GM18951 (cell line): ENCODE measurements around the gene DLG4.
"Not testable (repeated sequence)": the region's sequence is repeated elsewhere in the genome, so short reads cannot be mapped to it uniquely, and the experiment has no call there.

Experiments
- POLR2A ChIP-seq: IDR thresholded peaks from 4 replicates; pipeline ENCODE4 v1.6.1; 2011; ENCODE audit warnings: mild to moderate bottlenecking; ENCODE audit not compliant: insufficient read length, insufficient read depth; ENCODE audit errors: extremely low read depth
- in situ Hi-C: fragments of 300-500 bp; cut with MboI; formaldehyde crosslinking; loops from one replicate; pipeline ENCODE4 v1.12.0; 2022; ENCODE audit warnings: low sequenced_read_pairs, mixed read lengths, inconsistent platforms; ENCODE audit not compliant: unreplicated experiment

Gene DLG4

GRCh38 chr17:7173687-7174602 is 45.7 kb downstream of the DLG4 start:
- TF ChIP-seq POLR2A = no peak
- in situ Hi-C loops = no loop called here

- in situ Hi-C loops = not testable (repeated sequence)
Measured at GRCh38 chr17:7172522-7173191, 47.0 kb downstream of the DLG4 start.

- in situ Hi-C loops = not testable (repeated sequence)
Measured at GRCh38 chr17:7169565-7169908, 50.1 kb downstream of the DLG4 start.

DNA sequence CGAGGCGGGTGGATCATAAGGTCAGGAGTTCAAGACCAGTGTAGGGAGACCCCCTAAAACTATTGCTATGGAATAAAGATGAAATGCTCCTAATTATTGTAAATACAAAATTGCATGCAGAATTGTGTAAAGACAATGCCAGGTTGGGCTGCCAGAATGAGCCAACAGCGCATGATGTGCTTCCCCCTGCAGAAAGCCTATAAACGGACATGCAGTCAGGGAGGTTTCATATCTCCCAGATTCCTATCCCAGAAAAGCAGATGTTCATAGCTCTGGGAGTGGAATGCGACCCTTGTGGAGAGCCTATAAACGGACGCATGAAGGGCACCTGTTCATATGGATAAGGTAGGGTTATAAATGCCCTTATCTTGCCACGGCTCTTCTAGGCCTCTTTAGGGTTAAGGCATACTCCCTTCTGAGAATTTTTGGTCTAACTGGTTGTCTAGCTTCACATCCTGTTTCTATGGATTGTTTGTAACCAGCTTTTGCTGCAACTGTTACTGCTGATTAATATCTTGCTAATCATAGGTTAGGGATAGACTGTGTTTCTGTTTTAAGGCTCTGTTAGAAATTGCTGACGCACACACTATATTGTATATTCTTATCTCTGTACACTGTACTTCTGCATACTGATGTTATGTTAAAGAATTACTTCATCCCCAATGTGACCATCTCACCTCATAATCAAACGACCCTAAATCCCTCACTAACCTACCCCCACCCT is 50.6 kb downstream of the DLG4 start:
- in situ Hi-C loops = not testable (repeated sequence)

GRCh38 chr17:7167832-7168231 is 51.8 kb downstream of the DLG4 start:
- no peak for TF ChIP-seq POLR2A
- in situ Hi-C loops = no loop called here

GRCh38 chr17:7166873-7167272 is 52.8 kb downstream of the DLG4 start:
- in situ Hi-C loops = no loop called here
- no peak for TF ChIP-seq POLR2A

DNA sequence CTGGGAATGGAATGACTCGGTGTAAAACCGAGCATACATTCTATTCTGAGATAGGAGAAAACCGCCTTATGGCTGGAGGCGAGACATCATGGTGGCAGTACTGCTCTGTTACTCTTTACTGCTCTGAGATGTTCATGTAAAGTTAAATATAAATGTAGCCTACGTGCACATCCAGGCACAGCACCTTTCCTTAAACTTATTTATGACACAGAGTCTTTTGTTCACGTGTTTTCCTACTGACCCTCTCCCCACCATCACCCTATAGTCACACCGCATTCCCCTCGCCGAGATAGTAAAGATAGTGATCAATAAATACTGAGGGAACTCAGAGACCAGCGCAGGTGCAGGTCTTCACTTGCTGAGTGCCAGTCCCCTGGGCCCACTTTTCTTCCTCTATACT is 60.1 kb downstream of the DLG4 start:
- in situ Hi-C loops = not testable (repeated sequence)

DNA sequence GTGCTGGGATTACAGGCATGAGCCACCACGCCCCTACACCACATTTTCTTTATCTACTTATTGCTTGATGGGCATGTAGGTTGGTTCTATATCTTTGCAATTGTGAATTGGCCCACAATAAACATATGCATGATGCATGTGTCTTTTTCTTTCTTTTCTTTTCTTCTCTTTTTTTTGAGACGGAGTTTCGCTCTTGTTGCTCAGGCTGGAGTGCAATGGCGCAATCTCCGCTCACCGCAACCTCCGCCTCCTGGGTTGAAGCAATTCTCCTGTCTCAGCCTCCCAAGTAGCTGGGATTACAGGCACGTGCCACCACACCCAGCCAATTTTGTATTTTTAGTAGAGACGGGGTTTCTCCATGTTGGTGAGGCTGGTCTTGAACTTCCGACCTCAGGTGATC is 61.2 kb downstream of the DLG4 start:
- in situ Hi-C loops = not testable (repeated sequence)

DNA sequence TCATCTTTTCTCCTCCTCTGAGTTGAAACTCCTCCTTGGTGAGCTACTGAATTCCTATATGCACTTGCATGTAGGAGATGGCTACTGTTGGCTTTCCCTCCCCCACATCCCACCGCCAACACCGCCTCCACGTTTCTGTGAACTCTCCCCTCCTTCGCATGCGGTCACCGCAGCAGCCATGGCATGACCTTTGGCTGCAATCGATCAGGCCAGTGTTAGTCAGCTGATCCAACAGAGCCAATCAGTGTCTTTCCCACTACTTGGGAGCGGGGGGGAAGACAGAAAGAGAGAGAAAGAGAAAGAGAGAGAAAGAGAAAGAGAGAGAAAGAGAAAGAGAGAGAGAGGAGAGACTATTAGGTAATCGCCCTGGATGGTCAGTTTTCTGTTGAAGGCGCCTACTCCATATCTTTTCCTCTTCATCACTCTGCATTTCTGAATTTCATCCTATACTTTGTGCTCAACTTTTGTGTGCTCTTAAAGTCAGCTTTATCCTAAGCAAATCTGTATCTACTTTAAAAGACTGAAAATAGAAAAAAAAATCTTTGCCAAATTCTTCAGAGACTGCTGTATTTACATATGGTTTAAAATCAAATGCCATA is 63.2 kb downstream of the DLG4 start:
- in situ Hi-C loops = no loop called here
- TF ChIP-seq POLR2A = no peak

- no peak for TF ChIP-seq POLR2A
- in situ Hi-C loops = loop anchor here (10.0 kb wide), 1 partner anchor 233 kb away; no protein-coding TSS in a partner anchor
Measured at GRCh38 chr17:7147772-7148171, 71.9 kb downstream of the DLG4 start.

GRCh38 chr17:7146115-7146514 is 73.5 kb downstream of the DLG4 start:
- TF ChIP-seq POLR2A = no peak
- in situ Hi-C loops = loop anchor here (10.0 kb wide), 1 partner anchor 231 kb away; no protein-coding TSS in a partner anchor

GRCh38 chr17:7144213-7144612 is 75.4 kb downstream of the DLG4 start:
- in situ Hi-C loops = loop anchor here (10.0 kb wide), 1 partner anchor 229 kb away; no protein-coding TSS in a partner anchor
- TF ChIP-seq POLR2A = no peak

- no peak for TF ChIP-seq POLR2A
- in situ Hi-C loops = loop anchor here (10.0 kb wide), 1 partner anchor 227 kb away; no protein-coding TSS in a partner anchor
Measured at GRCh38 chr17:7141824-7142223, 77.8 kb downstream of the DLG4 start.
